ENCODE results near the gene ZC3H11A.
"Not testable (repeated sequence)": the region's sequence is repeated elsewhere in the genome, so short reads cannot be mapped to it uniquely, and the experiment has no call there.

The ZC3H11A gene

GRCh38 chr1:203795441-203796235 is at the start of gene ZC3H11A, which contains the start of gene ZBED6:
ZC3H11A (plus strand) TSS chr1:203795623; CDS start chr1:203817071, 21,448 bp downstream.
ZBED6 (plus strand) TSS chr1:203795623; CDS start chr1:203797523, 1,900 bp downstream.
- peak; percentile 96 for DNase-seq (ENCODE audit: low read depth in 2 of 2)

GRCh38 chr1:203746281-203746680 is 49.1 kb upstream of the ZC3H11A start:
- DNase-seq (ENCODE audit: low read depth in 2 of 2): no peak

- peak; percentile 58 to 66 for DNase-seq (ENCODE audit: low read depth in 2 of 2)
Observed at GRCh38 chr1:203751051-203751450, 44.4 kb upstream of the ZC3H11A start.

GRCh38 chr1:203751618-203752361 is 43.6 kb upstream of the ZC3H11A start:
- not testable (repeated sequence) for DNase-seq (ENCODE audit: low read depth in 2 of 2)

DNA sequence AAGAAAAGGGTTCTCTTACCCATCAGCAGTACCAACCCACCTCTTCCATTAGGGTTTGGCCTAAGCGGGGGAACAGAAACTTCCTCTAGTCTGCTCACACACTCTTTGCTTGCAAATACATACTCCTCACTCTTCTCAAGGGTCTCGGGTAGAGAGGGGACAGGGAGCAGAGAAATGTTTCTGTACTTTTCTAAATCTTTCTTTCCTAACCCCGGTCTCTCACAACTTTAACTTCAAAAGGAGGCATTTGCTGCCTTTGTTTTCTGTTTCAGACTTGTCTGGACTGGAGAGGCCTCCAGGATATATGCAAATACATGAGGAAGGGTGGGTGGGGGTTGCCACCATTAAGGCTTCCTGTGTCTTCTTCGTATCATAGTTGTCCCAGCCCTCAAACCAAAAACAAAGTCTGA is 41.0 kb upstream of the ZC3H11A start:
- no peak for DNase-seq (ENCODE audit: low read depth in 2 of 2)

- DNase-seq (ENCODE audit: low read depth in 2 of 2): no peak
Observed at GRCh38 chr1:203756036-203756435, 39.4 kb upstream of the ZC3H11A start.

- not testable (repeated sequence) for DNase-seq (ENCODE audit: low read depth in 2 of 2)
Observed at GRCh38 chr1:203758749-203759148, 36.7 kb upstream of the ZC3H11A start.

DNA sequence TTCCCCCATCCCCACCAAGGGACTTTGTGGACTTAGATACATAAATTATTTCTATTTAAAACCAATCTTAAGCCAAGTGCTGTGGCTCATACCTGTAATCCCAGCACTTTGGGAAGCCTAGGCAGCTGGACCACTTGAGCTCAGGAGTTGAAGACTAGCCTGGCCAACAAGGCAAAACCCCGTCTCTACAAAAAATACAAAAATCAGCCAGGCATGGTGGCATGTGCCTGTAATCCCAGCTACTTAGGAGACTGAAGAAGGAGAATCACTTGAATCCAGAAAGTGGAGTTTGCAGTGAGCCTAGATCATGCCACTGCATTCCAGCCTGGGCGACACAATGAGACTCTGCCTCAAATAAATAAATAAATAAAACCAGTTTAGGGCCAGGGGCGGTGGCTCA is 34.9 kb upstream of the ZC3H11A start:
- no peak for DNase-seq (ENCODE audit: low read depth in 2 of 2)

GRCh38 chr1:203761958-203762357 is 33.5 kb upstream of the ZC3H11A start:
- DNase-seq (ENCODE audit: low read depth in 2 of 2): not testable (repeated sequence)

DNA sequence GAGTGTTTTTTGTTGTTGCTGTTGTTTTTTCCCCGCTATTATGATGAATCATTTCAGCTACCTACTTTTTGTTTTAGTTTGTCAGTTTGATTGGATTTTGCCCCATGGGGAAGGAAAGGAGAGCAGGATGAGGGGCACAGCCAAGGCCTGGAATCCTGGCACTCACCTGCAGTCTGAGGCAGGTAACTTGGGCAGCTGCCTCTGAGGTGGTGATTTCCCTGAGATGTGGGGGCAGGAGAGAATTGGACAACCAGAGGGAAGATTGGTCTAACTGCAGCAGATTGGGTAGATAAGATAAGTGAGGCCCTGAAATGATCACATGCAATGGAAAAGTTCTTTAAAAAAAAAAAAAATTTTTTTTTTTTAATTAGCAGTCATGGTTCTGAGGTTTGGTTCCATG is 31.9 kb upstream of the ZC3H11A start:
- DNase-seq (ENCODE audit: low read depth in 2 of 2): no peak

GRCh38 chr1:203764105-203765028 is 31.1 kb upstream of the ZC3H11A start:
- no peak for DNase-seq (ENCODE audit: low read depth in 2 of 2)

DNA sequence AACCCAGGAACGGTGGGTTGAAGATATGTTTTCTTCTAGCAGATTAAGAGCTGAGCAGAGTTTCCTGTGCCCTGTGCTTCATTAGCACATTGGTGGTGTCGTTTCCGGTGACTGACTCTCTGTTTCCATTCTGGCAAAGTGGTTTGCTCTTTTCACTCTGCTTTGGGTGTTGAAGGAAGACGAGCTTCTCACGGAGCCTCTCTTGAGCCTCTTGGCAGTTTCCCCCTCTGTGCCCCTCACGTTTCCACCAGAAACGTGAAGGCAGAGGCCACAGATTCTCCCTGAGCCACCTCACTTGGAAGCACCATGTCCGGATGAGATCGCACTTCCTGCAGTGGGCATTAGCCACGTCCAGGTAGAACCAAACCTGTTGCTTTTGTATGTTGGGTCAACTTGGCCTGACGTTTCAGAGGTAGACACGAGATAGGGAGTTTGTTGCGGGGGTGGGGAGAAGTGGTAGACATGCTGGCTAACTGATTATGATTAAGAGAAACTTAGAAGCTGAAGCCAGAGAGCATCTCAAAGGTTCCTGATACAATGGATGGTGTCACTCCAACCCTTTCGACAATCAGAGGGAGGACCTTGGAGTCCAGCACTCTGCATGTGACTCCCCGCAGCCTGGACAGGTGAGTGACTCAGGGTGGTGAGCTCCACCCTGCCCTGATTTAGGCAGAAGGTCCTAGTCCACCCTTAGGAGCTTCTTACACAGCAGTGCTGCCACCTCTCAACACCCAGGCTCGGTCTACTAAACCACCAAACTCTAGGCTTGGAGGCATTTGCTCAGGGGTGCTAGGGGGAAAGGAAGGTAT is 30.2 kb upstream of the ZC3H11A start, which contains the start of gene LAX1:
TSS of gene LAX1 (plus strand) at position 155 of the 809 bp plus-strand sequence. CDS start at position 538, 383 bp downstream.
- DNase-seq (ENCODE audit: low read depth in 2 of 2): no peak

GRCh38 chr1:203768256-203768655 is 27.2 kb upstream of the ZC3H11A start:
- no peak for DNase-seq (ENCODE audit: low read depth in 2 of 2)

DNA sequence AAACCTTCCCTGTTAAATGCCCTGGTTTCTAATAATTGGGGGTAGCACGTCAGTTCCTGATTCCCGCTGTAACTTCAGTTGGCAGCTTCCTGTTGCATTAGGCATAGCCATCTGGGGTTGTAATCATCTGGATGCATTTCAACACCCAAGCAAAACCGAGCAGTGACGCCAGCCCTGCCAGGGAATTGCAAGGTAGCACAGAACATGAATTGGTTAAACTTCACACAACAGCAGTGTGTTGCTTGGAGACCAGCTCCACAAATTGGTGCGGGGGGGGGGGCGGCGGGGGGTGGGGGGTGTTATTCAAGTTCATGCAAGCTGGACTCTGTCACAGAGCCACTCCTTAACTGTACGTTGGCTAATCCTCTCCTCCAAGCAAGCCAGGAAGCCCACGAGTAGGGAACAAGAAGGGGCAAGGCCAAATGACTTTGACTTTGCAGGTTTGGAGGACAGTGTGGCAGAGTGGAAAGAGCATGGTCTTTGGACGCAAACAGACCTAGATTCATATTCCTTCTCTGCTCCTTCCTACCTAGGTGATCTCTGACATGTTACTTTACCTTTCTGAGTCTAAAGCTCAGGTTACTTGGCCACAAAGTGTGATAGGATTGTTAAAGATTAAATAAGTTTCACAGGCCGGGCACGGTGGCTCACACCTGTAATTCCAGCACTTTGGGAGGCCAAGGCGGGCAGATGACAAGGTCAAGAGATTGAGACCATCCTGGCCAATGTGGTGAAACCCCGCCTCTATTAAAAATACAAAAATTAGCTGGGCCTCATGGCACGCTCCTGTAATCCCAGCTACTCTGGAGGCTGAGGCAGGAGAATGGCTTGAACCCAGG is 25.7 kb upstream of the ZC3H11A start:
- peak; percentile 68 to 75 for DNase-seq (ENCODE audit: low read depth in 2 of 2)

DNA sequence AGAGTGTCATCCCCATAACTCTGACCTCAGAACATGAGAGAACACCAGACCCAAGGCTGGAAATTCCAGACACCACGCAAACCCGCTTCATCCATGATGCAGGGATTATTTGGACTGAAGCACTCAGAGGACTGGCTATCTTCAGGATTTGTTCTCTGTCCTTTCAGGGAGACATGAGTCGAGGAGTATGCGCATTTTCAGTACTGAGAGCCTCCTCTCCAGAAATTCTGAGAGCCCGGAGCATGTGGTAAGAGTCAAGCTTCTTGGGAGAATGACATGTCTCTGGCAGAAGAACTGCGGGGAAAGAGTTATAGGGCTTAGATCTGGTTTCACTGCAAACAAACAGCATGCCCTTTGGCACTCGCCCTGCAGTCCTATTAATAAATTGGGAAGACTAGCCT is 23.5 kb upstream of the ZC3H11A start:
- DNase-seq (ENCODE audit: low read depth in 2 of 2): no peak

- DNase-seq (ENCODE audit: low read depth in 2 of 2): no peak
Observed at GRCh38 chr1:203772836-203773235, 22.6 kb upstream of the ZC3H11A start.

- no peak for DNase-seq (ENCODE audit: low read depth in 2 of 2)
Observed at GRCh38 chr1:203776636-203777035, 18.8 kb upstream of the ZC3H11A start.

DNA sequence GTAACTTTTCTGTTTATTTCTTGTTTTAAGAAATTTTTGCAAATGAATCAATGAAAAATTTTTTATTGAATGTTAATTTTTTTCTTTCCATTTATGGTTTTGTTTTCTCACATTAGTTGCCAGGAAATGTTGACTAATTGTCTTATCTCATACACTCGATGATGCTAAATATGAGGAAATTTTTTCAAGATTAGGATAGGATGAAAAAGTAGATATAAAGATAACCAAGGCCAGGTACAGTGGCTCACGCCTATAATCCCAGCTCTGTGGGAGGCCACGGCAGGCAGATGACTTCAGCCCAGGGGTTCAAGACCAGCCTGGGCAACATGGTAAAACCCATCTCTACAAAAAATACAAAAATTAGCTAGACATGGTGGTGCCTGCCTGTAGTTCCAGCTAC is 17.8 kb upstream of the ZC3H11A start:
- DNase-seq (ENCODE audit: low read depth in 2 of 2): no peak

DNA sequence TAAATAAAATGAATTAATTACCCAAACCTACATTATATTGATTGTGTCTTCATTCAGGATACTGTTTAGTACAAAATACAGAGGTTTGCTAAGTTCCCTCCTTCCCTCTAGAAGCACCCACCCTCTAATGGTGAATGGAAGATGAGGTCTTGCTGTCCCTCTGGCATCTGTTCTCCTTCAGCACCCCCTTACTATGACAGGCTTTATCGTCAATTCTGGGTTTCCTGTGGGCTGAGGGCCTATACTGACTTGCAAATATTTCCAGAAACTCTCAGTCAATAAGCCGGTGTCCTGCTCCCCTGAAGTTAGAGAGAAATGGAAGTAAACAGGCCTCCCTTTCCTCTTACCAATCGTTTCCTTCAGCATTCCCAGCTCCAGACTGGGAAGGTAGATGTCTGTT is 17.3 kb upstream of the ZC3H11A start:
- DNase-seq (ENCODE audit: low read depth in 2 of 2): no peak

- DNase-seq (ENCODE audit: low read depth in 2 of 2): no peak
Observed at GRCh38 chr1:203778789-203779188, 16.6 kb upstream of the ZC3H11A start.

All from fibroblast of skin of left biceps (primary cell).